NCI-H748 treated with DMSO at 0.1 percent for 48 hours (cell line): ENCODE results near the gene SPEG.
"Not testable (repeated sequence)": the region's sequence is repeated elsewhere in the genome, so short reads cannot be mapped to it uniquely, and the experiment has no call there.

Experiments
- DNase-seq: peaks from one replicate; lab custom pipeline; 2025; lab: John Stamatoyannopoulos, UW

Gene SPEG

GRCh38 chr2:219404954-219405353 is 29.7 kb upstream of the SPEG start:
- DNase-seq, result no peak

GRCh38 chr2:219405451-219405850 is 29.2 kb upstream of the SPEG start:
- no peak for DNase-seq

GRCh38 chr2:219405958-219406860 is 28.4 kb upstream of the SPEG start:
- no peak for DNase-seq

- DNase-seq, result no peak
These were observed 27.8 kb upstream of the SPEG start for GRCh38 chr2:219406861-219407230.

- DNase-seq, result not testable (repeated sequence)
These were observed 27.3 kb upstream of the SPEG start for GRCh38 chr2:219407343-219407742.

GRCh38 chr2:219408204-219408603 is 26.4 kb upstream of the SPEG start:
- DNase-seq, result no peak

GRCh38 chr2:219408631-219409030 is 26.0 kb upstream of the SPEG start:
- DNase-seq, result no peak

- no peak for DNase-seq
These were observed 25.0 kb upstream of the SPEG start for GRCh38 chr2:219409619-219410018.

- DNase-seq, result no peak
These were observed 24.3 kb upstream of the SPEG start for GRCh38 chr2:219410390-219410789.

- DNase-seq, result no peak
These were observed 19.8 kb upstream of the SPEG start for GRCh38 chr2:219414857-219415256.

- DNase-seq, result no peak
These were observed 18.9 kb upstream of the SPEG start for GRCh38 chr2:219415580-219416234.

- no peak for DNase-seq
These were observed 18.4 kb upstream of the SPEG start for GRCh38 chr2:219416235-219416602.

- no peak for DNase-seq
These were observed 17.7 kb upstream of the SPEG start for GRCh38 chr2:219416938-219417337.

GRCh38 chr2:219417374-219417773 is 17.3 kb upstream of the SPEG start:
- DNase-seq, result no peak

- no peak for DNase-seq
These were observed 16.3 kb upstream of the SPEG start, which contains the start of gene DES for GRCh38 chr2:219418155-219419011. Gene DES (plus strand): TSS chr2:219418377. CDS start chr2:219418463, 86 bp downstream.

- DNase-seq, result no peak
These were observed 15.7 kb upstream of the SPEG start for GRCh38 chr2:219419012-219419324.

GRCh38 chr2:219419331-219420197 is 15.1 kb upstream of the SPEG start:
- DNase-seq, result no peak

GRCh38 chr2:219420687-219421086 is 14.0 kb upstream of the SPEG start:
- DNase-seq, result no peak

GRCh38 chr2:219421323-219421722 is 13.3 kb upstream of the SPEG start:
- DNase-seq, result no peak

- no peak for DNase-seq
These were observed 11.6 kb upstream of the SPEG start for GRCh38 chr2:219422952-219423534.

GRCh38 chr2:219423652-219424377 is 10.8 kb upstream of the SPEG start:
- no peak for DNase-seq
